ENCODE measurements around the gene CHST9.

- no peak for TF ChIP-seq CTCF (conservative IDR thresholded peaks at IDR 0.05; ENCODE audit: low read depth, low read length)
- TF ChIP-seq MAZ (IDR thresholded peaks at IDR 0.05; ENCODE audit: borderline replicate concordance, low read depth, low read length) = no peak
- no peak for TF ChIP-seq MXI1 (IDR thresholded peaks at IDR 0.05; ENCODE audit: borderline replicate concordance, low read depth, low read length)
- no peak for TF ChIP-seq USF2 (IDR thresholded peaks at IDR 0.05; ENCODE audit: low read depth, low read length)
- no peak for TF ChIP-seq POLR2A (IDR thresholded peaks at IDR 0.05; ENCODE audit: low read depth, low read length)
- TF ChIP-seq SMC3 (IDR thresholded peaks at IDR 0.05; ENCODE audit: low read depth, low read length) = no peak
- TF ChIP-seq, protein P1, sequence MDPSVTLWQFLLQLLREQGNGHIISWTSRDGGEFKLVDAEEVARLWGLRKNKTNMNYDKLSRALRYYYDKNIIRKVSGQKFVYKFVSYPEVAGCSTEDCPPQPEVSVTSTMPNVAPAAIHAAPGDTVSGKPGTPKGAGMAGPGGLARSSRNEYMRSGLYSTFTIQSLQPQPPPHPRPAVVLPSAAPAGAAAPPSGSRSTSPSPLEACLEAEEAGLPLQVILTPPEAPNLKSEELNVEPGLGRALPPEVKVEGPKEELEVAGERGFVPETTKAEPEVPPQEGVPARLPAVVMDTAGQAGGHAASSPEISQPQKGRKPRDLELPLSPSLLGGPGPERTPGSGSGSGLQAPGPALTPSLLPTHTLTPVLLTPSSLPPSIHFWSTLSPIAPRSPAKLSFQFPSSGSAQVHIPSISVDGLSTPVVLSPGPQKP (IDR thresholded peaks at IDR 0.05; ENCODE audit: borderline replicate concordance, low read depth, low read length) = no peak
- TF ChIP-seq NFE2L2 (IDR thresholded peaks at IDR 0.05; ENCODE audit: low read depth, low read length) = no peak
These were observed 317.6 kb downstream of the CHST9 start for GRCh38 chr18:26867471-26867870.

All from IMR-90 (cell line).